Subcutaneous preadipocyte (primary cell): ENCODE measurements around the gene NEXMIF. TPM values are rescaled to one million over a fixed set of nuclear protein-coding genes. Genes with fewer than 3 reads are reported as not detected.

ENCODE experiments used
- small RNA-seq: library from RNA; depleted of rRNA; stranded (forward); fragments of <200 nt; gene quantifications from one replicate; pipeline ENCODE3, GENCODE V24; 2012
- total RNA-seq: library from RNA; depleted of rRNA; stranded (reverse); fragments of >200 nt; gene quantifications from 2 replicates; pipeline ENCODE4 v1.2.3, GENCODE V29; 2012

The NEXMIF gene
- total RNA-seq = not detected in 2 replicates

GRCh38 chrX:74925225-74926088 is at the start of gene NEXMIF:
NEXMIF (minus strand) TSS chrX:74925452.

Small RNA genes within 50 kb of the gene (small RNA-seq; reads per million reads assigned to genes)
- gene AL139395.1 = not detected

Other genes with a start within 250 kb of the NEXMIF start
- gene ABCB7, start 230.8 kb upstream of the NEXMIF start, total RNA-seq = 22.4 and 24.8 TPM in 2 replicates